Measurements from ENCODE around the gene FAM107A.

Gene FAM107A, protein sequence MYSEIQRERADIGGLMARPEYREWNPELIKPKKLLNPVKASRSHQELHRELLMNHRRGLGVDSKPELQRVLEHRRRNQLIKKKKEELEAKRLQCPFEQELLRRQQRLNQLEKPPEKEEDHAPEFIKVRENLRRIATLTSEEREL

DNA sequence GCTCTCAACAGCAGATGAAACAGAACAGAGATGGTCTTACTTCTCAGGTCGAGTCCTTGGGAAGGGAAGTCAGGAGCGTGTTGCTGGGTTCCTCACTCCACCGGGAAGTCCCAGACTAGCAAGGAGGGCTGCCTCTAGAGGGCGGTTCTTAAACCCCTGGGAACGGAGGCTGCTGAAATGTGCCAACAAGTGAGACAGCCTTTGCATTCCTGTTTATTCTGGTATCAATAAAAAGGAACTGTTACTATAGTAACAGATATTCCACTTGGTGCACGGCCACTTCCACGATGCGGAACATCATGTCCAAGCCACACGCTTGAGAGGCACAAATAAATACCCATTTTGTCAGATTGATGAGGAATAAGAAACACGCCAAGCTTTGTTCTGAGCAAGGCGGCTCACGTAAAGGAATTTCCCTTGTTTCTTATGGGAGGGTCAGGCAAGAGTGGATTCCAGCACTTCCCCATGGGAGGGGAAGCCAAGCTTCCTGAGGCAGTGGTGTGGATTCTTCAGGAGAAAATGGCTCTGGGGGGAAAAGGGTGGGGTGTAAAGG lies at the start of gene FAM107A:
Gene FAM107A (minus strand): TSS at position 123 of the 553 bp plus-strand sequence. CDS start 7,531 bp downstream, outside the sequence.
- no peak for DNase-seq

DNA sequence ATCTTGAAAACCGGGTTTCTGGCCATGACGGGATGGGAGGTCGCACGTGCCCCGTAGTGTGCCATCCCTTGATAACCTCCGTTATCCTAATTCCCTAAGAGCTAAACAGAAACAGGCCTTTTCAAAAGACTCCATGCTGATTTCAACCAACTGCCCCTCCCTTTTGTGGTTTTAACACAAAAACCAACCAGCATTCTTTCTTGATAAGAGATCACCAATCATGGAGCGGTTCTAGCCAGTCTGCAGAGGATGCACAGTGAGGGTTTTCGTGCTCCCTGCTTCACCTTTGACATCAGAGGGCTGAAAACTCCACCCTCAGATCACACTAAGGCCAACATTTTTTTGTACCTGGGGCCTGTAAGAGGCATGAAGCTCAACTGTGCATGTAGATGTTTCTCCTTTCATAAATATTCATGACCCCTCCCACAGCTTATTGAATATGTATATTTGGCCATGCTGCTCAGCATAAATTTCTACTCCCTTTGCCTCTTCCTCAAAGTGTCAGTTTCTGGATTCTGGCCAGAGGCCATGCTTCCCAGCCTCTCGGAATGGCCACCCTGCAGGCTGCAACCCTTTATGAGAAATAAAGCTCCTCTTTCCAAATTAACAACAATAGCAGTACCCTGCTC lies 48.1 kb upstream of the FAM107A start:
- DNase-seq: no peak

DNA sequence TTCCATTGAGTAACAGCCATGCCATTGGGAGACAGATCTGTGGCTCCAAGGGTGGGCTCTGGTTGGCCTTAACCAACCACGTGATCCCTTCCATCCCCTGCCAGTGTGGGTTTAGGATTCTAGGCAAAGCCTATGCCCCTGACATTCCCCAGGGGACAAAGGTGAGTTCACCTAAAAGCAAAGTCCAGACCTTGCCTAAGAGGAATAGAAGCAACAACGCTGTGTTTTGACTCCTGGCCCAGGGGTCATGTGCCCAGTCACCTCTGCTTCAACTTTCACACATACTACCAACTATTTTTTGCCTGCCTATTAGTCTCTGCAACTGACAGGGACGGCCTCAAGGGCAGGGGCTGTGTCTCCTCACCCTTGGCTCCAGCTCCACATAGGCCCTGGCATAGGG lies 47.4 kb upstream of the FAM107A start:
- no peak for DNase-seq

DNA sequence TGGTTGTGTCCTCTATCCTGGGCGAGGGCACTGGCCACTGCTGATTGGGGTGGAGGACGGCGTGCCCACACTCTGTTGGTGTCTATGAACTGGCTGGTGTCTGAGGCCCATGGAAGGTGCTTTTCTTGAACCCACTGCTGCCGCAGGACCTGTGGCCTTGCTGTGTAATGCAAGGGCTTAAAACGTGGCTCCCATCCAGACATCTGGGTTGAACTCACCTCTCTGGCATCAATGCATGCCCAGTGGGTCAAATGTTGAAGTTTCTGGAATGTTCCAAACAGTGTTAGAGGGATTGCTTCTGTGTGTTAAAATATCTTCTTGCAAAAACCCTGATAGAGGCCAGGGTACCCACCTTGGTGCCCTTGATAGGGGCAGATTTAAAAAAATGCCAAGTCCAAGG lies 46.8 kb upstream of the FAM107A start:
- DNase-seq: no peak

DNA sequence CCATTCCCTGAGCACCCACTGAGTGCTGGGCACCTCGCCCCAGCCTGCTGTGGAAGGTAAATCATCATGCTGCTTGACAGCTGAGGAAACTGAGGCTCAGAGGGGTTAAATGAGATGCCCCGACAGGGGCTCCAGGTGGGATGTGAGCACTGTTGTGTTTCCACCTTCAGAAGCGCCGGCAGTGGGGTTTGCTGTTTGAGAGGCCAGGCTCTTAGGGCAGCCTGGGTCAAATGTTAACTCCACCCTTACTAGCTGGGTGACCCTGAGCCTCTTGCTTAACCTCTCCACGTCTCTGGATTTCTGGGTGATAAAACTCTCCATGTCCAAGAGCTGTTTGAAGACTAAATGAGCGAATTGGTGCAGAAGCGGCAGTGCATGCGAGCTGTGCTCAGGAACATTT lies 46.3 kb upstream of the FAM107A start:
- no peak for DNase-seq

DNA sequence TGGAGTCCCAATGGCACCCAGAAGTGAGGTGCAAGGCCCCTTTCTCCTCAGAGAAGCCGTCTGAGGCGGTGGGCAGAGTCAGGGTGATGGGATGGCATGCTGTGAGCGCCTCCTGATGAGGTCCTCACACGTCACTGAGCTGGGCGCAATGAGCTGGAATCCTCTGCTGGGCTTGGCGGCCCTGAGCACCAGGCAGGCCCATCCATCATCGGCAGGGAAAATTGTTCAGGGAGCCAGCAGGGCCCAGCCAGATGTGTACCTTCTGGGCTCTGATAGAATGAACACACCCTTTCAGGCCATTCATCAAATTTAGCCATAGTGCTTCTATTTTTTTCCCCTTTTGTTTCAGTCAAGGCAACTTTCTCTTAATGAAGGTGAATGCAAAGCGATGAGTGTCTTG lies 45.7 kb upstream of the FAM107A start:
- no peak for DNase-seq

DNA sequence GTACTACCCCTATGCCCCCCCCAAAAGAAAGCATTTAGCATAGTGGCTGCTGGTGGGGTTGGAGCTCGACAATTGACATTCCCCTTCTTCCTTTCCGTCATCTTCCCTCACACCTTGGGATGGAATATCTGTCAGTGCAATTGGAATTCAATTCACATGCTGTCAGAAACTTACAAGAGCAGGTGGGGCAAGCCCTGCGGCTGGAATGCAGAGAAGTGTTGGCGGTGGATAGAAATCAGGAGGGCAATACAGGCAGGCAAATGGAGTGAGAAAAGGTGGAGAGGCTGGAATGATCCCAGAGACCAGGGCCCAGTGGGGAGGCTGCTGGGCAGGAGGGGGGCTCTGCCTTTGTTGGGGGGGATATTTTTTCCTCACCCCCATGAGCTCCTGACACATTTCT lies 45.2 kb upstream of the FAM107A start:
- no peak for DNase-seq

DNA sequence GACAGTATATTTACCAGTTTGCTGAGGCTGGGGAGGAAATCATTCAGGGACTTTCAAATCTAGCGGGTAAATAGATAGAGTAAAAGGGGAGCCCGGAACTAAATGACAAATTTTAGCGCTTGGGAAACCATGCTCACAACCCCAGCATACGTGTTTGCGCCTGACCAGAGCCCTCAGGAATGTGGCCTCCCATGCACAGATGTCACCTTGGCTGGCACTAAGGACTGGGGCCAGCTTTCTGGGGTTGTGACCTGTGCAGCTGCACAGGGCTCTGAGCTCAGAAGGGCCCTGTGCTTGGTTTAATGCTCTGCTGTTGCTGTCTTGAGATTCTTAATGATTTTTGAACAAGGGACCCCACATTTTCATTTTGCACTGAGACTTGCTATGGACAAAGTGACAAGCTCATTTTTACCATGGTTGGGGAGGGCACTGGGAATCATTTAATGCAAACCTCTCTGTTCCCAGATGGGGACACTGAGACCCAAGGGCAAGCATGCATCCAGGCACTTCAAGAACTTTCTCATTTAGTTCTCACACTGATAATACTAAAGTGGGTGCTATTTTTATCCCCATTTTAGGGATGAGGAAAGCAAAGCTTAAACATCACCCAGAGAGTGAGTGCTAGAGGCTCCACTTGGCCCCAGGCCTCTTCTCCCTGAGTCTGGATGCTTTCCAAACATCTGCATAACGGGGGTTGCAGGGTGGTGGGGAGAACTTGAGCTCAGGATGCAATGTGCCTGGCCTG lies 44.1 kb upstream of the FAM107A start:
- no peak for DNase-seq

DNA sequence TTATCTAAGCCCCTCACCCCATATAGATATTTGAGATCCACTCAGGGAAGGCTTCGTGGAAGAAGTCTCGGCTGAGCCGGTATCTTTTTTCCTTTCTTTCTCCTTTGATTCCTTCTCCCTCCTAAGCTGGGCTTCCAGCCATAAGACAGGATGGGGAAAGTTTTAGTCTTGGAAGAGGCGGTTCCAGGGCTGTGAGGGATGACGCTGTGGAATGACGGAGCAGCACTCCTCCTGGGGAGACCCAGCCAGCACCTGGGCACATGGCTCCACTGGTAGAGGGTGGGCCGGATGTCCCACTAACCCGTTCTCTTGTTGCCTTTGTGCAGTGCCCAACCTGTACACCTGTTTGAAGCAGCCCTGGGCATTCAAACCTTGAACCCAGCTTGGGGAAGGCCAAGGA lies 43.2 kb upstream of the FAM107A start:
- DNase-seq: no peak

DNA sequence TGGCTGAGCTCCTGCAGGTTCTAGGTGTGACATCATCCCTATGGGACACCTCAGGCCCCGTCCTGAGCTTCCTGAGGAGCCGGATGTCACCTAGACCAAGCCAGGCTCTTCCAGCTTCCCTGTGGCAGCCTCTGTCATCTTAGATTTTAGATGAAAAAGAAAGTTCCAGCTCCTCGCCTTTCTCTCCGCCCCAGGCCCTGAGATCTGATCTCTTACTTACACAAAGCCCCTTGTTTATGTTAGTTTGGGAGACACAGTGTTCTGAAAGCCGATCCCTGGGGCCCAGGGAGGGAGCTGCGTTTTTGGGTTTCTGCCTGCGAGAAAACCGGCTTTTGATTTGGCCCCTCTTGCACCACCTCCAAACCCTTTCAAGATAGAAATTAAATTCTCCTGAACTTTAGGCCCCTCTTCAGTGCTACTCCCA lies 40.2 kb upstream of the FAM107A start:
- DNase-seq: no peak

DNA sequence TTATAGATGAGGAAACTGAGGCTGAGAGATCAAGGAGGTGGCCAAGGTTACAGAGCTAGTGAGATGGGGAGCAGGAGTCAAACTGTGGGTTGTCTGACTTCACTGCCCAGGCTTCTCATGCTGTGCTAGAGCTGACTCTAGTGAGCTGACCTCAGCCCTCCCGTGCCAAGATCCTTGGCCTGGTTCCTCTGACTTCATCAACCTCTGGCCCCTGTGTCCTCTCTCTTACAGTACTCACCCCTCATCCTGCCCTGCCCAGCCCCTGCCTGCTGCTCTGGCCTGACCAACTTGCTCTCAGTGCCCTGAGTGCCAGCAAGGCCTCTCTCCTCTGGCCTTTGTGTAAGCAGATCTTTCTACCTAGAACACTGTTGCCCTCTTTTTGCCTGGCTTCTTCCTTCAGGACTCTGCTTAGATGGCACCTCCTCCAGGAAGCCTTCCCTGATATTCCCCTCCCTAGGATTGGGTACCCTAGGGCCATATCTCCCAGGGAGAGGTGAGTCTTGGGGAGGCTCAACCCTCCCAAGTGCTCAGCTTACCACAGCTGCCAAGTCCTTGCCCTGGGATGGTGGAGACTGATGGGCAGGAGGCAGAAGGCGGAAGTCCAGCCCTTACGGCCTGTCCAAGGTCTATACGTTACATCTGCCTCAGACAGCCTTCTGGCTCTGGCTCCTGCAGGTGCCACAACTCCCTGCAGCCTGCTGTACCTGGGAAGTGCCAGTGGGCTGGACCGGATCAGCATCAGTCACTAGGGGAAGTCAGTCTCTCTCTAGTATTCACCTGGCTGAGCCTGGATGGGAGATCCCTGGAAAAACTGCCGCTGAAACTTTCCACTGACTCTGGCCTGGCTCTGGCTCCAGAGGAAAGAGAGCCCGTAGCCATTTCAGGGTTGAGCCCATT lies 36.3 kb upstream of the FAM107A start:
- no peak for DNase-seq

DNA sequence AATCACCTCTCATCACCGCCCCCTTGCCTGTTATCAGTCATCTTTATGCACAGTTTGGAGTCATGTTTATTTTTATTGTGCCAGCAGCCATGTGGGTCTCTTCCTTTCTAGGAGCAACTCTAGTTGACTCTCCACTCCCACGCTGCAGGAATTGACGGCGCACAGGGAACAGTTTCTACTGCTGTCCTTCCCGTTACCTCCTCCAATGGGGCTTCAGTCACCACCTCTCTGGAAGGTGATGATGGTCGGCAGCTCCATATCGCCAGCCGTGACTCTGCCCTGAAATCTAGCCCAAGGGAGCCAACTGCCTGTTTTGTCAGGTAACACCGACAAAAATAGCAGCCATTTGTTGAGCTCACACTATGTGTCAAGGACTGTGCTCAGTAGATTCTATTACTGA lies 35.6 kb upstream of the FAM107A start:
- no peak for DNase-seq

DNA sequence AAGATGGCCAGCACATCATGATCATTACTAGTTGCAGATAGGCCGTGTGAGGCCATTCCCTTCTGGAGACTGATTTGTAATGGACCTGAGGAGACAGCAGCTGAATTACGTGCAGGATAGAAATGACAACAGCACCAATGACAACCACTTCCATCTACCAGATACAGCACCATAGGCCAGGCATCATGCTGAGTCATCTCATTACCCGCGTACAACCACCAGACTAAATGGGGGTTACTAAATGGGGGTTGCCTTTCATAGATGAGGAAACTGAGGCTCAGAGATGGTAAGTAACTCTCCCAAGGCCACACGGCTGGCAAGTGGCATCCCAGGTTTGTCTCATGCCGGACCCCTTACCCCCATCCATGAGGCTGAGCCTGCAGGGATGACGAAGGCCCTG lies 32.8 kb upstream of the FAM107A start:
- no peak for DNase-seq

DNA sequence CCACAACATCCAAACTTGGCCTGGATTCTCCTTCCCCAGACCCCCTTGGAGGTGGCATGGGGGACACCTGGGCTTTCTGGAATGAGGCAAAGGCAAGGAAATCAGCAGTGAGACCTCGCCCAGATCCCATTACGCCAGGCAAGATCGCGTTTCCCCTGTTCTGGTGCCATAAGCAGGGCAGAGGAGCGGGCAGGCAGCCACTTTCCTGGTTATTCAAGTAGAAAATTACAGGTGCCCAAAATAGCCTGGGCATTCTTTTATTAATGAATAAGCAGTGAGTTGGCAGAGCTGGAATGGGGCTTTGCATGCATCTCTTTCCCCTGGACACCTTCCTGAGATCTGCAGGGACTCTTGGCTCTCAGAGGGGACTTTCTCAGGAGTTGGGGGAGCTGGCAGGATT lies 31.5 kb upstream of the FAM107A start:
- DNase-seq: no peak

DNA sequence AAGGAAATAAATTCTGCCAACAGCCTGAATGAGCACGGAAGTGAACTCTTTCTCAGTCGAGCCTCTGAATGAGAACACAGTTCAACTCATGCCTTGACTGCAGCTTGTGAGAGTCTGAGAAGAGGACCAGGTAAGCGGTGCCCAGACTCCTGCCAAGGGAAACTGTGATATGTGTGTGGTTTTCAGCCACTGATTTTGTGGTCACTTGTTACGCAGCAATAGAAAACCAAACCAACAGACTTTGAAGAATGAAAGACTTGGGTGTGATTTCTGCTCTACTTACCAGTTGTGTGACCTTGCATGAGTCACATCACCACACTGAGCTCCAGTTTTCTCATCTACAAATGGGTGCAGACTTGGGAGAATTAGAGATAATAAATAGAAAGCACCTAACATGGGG lies 30.6 kb upstream of the FAM107A start:
- no peak for DNase-seq

DNA sequence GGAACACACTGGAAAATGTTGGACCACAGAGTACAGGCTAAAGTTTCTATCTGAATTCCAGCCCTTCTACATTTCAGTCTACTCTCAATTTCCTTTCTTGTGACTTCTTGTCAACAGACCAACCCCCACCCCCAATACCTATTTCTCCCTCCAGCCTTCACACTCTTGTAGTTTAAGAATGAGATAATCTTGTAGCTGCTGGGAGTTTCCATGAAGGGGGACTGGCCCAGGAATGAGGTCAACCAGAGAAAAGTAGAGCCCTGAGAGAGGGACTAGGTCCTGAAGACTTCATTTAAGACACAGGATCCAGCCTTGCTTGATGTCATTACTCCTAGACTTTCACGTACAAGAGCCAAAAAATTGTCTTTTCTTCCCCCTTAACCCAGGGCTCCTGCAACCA lies 29.5 kb upstream of the FAM107A start:
- DNase-seq: no peak

DNA sequence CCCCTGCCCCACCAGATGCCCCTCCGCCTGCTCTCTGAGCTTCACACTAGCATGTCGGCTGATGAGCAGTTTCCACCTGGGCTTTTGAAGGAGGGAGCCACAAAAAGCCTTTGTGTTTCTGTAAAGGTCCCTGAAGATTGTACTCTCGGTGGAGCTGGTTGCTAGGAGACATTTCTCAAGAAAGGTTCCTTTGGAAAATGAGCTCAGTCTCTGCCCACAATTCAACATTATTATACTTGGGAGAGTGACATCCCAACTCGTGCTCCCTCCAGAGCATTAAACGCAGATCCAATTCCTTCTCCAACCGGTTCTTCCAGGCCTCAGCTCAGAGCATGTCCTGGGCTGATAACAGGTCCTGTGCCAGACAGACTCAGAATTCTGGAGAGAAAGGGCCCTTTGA lies 26.8 kb upstream of the FAM107A start:
- no peak for DNase-seq

DNA sequence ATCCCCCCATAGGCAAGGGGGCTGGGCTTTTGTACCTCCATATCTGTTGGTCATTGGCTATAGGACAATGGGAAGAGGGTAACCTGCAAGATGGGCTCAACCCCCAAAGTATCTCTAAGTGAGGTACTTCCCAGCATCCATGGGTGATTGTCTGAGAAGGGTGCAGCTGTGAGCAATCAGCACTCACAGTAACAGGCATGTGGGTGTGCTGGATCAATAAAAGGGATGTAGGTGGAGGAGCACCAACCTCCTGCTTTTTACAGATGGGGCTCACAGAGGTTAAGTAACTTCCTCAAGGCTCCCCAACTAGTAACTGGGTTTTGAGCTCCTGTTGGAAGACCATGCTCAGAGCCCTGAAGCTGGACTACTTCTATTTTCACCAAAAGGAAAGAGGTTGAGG lies 26.4 kb upstream of the FAM107A start:
- no peak for DNase-seq

DNA sequence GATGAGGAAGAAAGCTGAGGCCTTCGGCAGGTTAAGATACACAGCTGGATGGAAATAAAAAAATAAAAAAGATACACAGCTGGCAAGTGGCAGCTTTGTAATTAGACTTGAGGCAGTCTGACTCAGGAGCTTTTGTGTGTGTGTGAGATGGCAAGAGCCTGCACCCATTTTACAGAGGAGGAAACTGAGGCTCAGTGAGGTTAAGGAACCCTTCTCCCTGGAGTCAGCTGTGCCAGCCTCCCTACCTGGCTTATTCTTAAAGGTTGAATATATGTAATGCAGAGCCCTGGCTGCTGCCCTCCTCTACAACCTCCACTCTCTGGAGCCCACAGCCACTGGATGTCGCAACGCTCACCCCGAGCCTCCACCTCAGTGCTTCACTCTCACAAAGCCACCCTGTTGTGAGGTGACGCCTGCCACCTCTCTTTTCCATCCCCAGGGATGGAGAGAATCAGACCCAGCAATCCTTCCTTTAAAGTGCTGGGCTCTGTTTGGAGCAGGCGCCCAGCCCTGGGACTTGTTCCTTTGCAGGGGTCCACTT lies 20.6 kb upstream of the FAM107A start:
- no peak for DNase-seq

DNA sequence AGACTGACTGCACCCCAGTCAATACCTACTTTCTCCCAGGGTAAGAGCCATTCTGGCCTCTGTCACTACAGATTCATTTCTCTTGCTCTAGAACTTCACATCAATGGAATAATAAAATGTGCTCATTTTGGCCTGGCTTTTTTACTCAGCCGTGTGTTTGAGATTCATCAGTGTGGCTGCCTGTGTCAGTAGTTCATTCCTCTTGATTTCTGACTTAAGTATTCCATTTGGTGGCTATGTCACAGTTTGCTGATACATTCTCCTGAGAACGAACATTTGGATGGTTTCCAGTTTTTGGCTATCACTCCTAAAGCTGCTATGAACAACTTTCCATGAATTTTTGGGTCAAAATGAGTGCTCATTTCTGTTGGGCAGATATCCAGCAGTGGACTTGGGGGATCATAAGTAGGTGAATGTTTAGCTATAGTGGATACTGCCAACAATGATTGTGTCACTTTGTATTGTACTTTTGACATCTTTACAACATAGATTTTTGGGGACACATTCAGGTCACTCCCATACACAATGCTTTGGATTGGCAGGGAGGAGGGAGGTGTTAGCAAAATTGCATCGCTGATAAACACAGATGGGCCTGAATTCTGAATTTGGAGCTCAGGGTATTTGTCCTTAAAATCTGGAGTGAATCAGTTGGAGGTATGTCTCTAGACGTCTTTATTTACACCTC lies 19.8 kb upstream of the FAM107A start:
- DNase-seq: no peak

DNA sequence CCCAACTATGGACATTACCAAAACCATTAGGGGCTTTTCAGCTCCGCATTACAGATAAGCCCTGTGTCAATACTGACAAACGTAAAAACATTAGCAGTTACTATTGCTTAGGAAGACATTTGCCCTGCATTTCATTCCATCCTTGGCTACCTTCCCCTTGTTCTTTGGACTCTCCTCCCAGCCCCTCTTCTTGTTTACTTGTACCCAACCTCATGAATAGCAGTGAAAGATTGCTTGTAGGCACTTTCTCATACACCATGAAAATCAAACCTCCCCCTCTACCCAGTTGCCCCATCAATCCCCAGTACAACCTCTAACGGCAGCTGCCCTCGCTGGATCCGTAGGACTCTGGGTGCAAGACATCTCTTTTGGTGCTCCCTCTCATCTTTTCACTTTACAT lies 16.9 kb upstream of the FAM107A start:
- DNase-seq: no peak

Measured in NCI-H748 treated with DMSO at 0.1 percent for 48 hours (cell line).